ENCODE results near the gene LUC7L2.
"Not testable (repeated sequence)": the region's sequence is repeated elsewhere in the genome, so short reads cannot be mapped to it uniquely, and the experiment has no call there.

DNA sequence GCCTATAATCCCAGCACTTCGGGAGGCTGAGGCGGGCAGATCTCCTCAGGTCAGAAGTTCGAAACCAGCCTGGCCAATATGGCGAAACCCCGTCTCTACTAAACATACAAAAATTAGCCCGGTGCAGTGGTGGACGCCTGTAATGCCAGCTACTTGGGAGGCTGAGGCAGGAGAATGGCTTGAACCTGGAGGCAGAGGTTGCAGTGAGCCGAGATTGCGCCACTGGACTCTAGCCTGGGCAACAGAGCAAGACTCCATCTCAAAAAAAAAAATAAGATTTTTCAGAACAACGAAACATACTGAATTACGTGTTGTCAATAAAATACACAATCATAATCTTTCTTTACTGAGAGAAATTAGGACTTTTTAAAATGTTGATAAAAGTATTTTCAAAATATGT, 35.0 kb upstream of the LUC7L2 start:
- TF ChIP-seq CTCF (IDR thresholded peaks at IDR 0.05; ENCODE audit: insufficient read depth, low read length): not testable (repeated sequence)
- TF ChIP-seq, protein P1, sequence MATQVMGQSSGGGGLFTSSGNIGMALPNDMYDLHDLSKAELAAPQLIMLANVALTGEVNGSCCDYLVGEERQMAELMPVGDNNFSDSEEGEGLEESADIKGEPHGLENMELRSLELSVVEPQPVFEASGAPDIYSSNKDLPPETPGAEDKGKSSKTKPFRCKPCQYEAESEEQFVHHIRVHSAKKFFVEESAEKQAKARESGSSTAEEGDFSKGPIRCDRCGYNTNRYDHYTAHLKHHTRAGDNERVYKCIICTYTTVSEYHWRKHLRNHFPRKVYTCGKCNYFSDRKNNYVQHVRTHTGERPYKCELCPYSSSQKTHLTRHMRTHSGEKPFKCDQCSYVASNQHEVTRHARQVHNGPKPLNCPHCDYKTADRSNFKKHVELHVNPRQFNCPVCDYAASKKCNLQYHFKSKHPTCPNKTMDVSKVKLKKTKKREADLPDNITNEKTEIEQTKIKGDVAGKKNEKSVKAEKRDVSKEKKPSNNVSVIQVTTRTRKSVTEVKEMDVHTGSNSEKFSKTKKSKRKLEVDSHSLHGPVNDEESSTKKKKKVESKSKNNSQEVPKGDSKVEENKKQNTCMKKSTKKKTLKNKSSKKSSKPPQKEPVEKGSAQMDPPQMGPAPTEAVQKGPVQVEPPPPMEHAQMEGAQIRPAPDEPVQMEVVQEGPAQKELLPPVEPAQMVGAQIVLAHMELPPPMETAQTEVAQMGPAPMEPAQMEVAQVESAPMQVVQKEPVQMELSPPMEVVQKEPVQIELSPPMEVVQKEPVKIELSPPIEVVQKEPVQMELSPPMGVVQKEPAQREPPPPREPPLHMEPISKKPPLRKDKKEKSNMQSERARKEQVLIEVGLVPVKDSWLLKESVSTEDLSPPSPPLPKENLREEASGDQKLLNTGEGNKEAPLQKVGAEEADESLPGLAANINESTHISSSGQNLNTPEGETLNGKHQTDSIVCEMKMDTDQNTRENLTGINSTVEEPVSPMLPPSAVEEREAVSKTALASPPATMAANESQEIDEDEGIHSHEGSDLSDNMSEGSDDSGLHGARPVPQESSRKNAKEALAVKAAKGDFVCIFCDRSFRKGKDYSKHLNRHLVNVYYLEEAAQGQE (IDR thresholded peaks at IDR 0.05; ENCODE audit: insufficient replicate concordance, low read depth): not testable (repeated sequence)
